Panc1 (cell line): ENCODE results near the gene SMNDC1. TPM values are rescaled to one million over a fixed set of nuclear protein-coding genes. Genes with fewer than 3 reads are reported as not detected.

ENCODE experiments used
- ATAC-seq: fragments of 200-7000 bp; cut with Tn5 transposase; 2 replicates; pipeline ENCODE4 v1.9.1; 2020; ENCODE audit warnings: mild to moderate bottlenecking, moderate library complexity
- BruUV-seq: library from RNA; stranded (reverse); fragments of 400-500 nt; replicated peaks from 2 replicates; lab custom pipeline; 2021; lab: Mats Ljungman, UMichigan
- CTCF ChIA-PET: fragments of 300-600 bp; sonication (Branson Sonifier 250); formaldehyde crosslinking; loops from one replicate; lab custom pipeline; 2022; ENCODE audit warnings: antibody characterized with exemption; lab: Charles Lee
- POLR2A ChIA-PET: fragments of 300-600 bp; sonication (Branson Sonifier 250); formaldehyde crosslinking; loops from one replicate; lab custom pipeline; 2022; ENCODE audit warnings: antibody characterized with exemption; lab: Charles Lee
- DNase-seq: peaks from one replicate; pipeline ENCODE4 v3.0.0-alpha.2; 2010; ENCODE audit warnings: low read depth, low spot score
- H3K27ac ChIP-seq: 2 replicates; pipeline ENCODE4 v1.5.1; 2011; ENCODE audit warnings: mild to moderate bottlenecking, low read length, inconsistent platforms
- H3K27me3 ChIP-seq: fragments of 200-500 bp; sonication (Bioruptor generic); 2 replicates; pipeline ENCODE4 v1.6.0; 2014; ENCODE audit warnings: low read length, inconsistent platforms; ENCODE audit not compliant: control insufficient read depth, insufficient read depth
- H3K36me3 ChIP-seq: fragments of 200-500 bp; sonication (Bioruptor generic); 2 replicates; pipeline ENCODE4 v1.5.1; 2014; ENCODE audit warnings: inconsistent platforms, mild to moderate bottlenecking, low read length, moderate library complexity; ENCODE audit not compliant: control insufficient read depth, insufficient read depth
- H3K4me1 ChIP-seq: 2 replicates; pipeline ENCODE4 v1.5.1; 2011; ENCODE audit warnings: inconsistent platforms, mild to moderate bottlenecking, low read length, moderate library complexity; ENCODE audit not compliant: control insufficient read depth, insufficient read depth
- H3K4me3 ChIP-seq, 2 experiments: 2 replicates each; pipeline ENCODE4 v1.5.1; 2011 to 2012; ENCODE audit warnings: low read depth in 2 of 2, low read length in 2 of 2, mild to moderate bottlenecking in 2 of 2, inconsistent platforms in 1 of 2, moderate library complexity in 1 of 2
- H3K9me3 ChIP-seq: fragments of 200-500 bp; sonication (Bioruptor generic); 2 replicates; pipeline ENCODE4 v1.5.1; 2014; ENCODE audit warnings: low read depth, mild to moderate bottlenecking, inconsistent platforms, low read length, moderate library complexity; ENCODE audit not compliant: control insufficient read depth, insufficient read depth
- POLR2AphosphoS5 ChIP-seq: IDR thresholded peaks from 2 replicates; pipeline ENCODE4 v1.6.1; 2012; ENCODE audit warnings: mild to moderate bottlenecking, low read depth, low read length, moderate library complexity
- REST ChIP-seq, 2 experiments: IDR thresholded peaks; 2 replicates each; pipeline ENCODE4 v1.6.1; 2011 to 2012; ENCODE audit warnings: low read depth in 2 of 2, control low read depth in 1 of 2, low read length in 1 of 2, mild to moderate bottlenecking in 1 of 2, moderate library complexity in 1 of 2; ENCODE audit not compliant: insufficient read depth in 1 of 2
- SIN3A ChIP-seq: IDR thresholded peaks from 2 replicates; pipeline ENCODE4 v1.6.1; 2012; ENCODE audit warnings: low read depth, mild to moderate bottlenecking, low read length, moderate library complexity, borderline replicate concordance; ENCODE audit not compliant: insufficient read depth
- TCF7L2 ChIP-seq: IDR thresholded peaks from 2 replicates; pipeline ENCODE4 v1.6.1; 2011; ENCODE audit warnings: mild to moderate bottlenecking, low read depth, low read length, inconsistent platforms
- in situ Hi-C: cut with HindIII; loops from 2 replicates; pipeline ENCODE4 v1.10.0; 2016; ENCODE audit warnings: low sequenced_read_pairs, low pct_unique_long_range_greater_than_20kb
- intact Hi-C: fragments of 100-400 bp; cut with micrococcal nuclease; formaldehyde crosslinking; loops from one replicate; pipeline ENCODE4 v1.10.0; 2022; ENCODE audit not compliant: unreplicated experiment
- total RNA-seq: library from RNA; stranded (reverse); gene quantifications from one replicate; pipeline ENCODE4 v1.2.1, GENCODE V29; 2021; ENCODE audit not compliant: unreplicated experiment
- TF ChIP-seq, protein P1 (sequence below): fragments of 450-650 bp; IDR thresholded peaks from 2 replicates; pipeline ENCODE4 v1.5.1; 2017; ENCODE audit warnings: mild to moderate bottlenecking

The SMNDC1 gene
- total RNA-seq, 1 experiment from 2014 or later, result 62.2 TPM

GRCh38 chr10:110268971-110269370 lies 35.7 kb downstream of the SMNDC1 start:
- H3K27ac ChIP-seq, result no peak overlapping the region
- intact Hi-C loops (no loop called here), in situ Hi-C loops (no loop called here)
- BruUV-seq, result no TSS peak
- ATAC-seq (no peak), DNase-seq (no peak)
- no peaks in the 10 kb centered on the region for H3K36me3 ChIP-seq
- POLR2A ChIA-PET, result no interaction called here
- no peak overlapping the region for H3K4me3 ChIP-seq
- CTCF ChIA-PET, result no interaction called here
- TF ChIP-seq, protein P1, sequence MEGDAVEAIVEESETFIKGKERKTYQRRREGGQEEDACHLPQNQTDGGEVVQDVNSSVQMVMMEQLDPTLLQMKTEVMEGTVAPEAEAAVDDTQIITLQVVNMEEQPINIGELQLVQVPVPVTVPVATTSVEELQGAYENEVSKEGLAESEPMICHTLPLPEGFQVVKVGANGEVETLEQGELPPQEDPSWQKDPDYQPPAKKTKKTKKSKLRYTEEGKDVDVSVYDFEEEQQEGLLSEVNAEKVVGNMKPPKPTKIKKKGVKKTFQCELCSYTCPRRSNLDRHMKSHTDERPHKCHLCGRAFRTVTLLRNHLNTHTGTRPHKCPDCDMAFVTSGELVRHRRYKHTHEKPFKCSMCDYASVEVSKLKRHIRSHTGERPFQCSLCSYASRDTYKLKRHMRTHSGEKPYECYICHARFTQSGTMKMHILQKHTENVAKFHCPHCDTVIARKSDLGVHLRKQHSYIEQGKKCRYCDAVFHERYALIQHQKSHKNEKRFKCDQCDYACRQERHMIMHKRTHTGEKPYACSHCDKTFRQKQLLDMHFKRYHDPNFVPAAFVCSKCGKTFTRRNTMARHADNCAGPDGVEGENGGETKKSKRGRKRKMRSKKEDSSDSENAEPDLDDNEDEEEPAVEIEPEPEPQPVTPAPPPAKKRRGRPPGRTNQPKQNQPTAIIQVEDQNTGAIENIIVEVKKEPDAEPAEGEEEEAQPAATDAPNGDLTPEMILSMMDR, result no peak
- TF ChIP-seq SIN3A, result no peak
- no peak for TF ChIP-seq POLR2AphosphoS5
- TF ChIP-seq TCF7L2, result no peak
- no peak for TF ChIP-seq REST (IDR thresholded peaks at IDR 0.05; ENCODE audit: insufficient read depth in 1 of 2, low read depth in 2 of 2, low read length in 1 of 2)
- H3K4me1 ChIP-seq, result no peaks in the 10 kb centered on the region
- H3K9me3 ChIP-seq, result no peaks in the 10 kb centered on the region
- H3K27me3 ChIP-seq, result no peaks in the 10 kb centered on the region

DNA sequence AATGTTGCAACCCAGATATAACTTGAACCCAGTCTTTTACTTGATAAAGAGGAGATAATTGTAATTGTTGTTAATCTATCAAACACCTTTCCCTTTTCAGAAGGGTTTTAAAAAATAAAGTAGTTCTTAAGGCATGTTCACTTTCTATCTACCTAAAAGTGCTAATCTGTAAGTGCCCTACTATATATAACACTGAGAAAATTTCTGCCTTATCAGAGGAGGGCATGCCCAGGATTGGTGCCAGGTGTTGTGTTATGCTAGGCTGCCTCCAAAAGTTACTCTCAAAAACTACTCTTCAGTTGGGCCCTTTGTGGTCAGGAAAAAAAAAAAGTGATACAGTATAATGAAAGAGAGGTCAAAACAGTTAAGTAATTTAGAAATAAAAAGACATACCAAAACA lies 36.3 kb downstream of the SMNDC1 start:
- no peak for TF ChIP-seq TCF7L2
- TF ChIP-seq POLR2AphosphoS5, result no peak
- H3K27ac ChIP-seq, result no peak overlapping the region
- DNase-seq (no peak), ATAC-seq (no peak)
- CTCF ChIA-PET, result no interaction called here
- no peaks in the 10 kb centered on the region for H3K9me3 ChIP-seq
- no TSS peak for BruUV-seq
- H3K4me1 ChIP-seq, result no peaks in the 10 kb centered on the region
- no peaks in the 10 kb centered on the region for H3K36me3 ChIP-seq
- no peaks in the 10 kb centered on the region for H3K27me3 ChIP-seq
- H3K4me3 ChIP-seq, result no peak overlapping the region
- in situ Hi-C loops, result no loop called here
- intact Hi-C loops, result no loop called here
- POLR2A ChIA-PET, result no interaction called here

- in situ Hi-C loops (no loop called here), intact Hi-C loops (no loop called here)
- no peaks in the 10 kb centered on the region for H3K27me3 ChIP-seq
- H3K4me3 ChIP-seq, result no peak overlapping the region
- H3K36me3 ChIP-seq, result no peaks in the 10 kb centered on the region
- no peak for TF ChIP-seq SIN3A
- TF ChIP-seq POLR2AphosphoS5, result no peak
- TF ChIP-seq, protein P1, result no peak
- no peak for TF ChIP-seq TCF7L2
- no peak for TF ChIP-seq REST (IDR thresholded peaks at IDR 0.05; ENCODE audit: insufficient read depth in 1 of 2, low read depth in 2 of 2, low read length in 1 of 2)
- ChIA-PET POLR2A (no interaction called here), CTCF (no interaction called here)
- ATAC-seq, result no peak
- no peaks in the 10 kb centered on the region for H3K4me1 ChIP-seq
- no TSS peak for BruUV-seq
- no peak for DNase-seq
- no peaks in the 10 kb centered on the region for H3K9me3 ChIP-seq
- no peak overlapping the region for H3K27ac ChIP-seq
These were observed 37.4 kb downstream of the SMNDC1 start for GRCh38 chr10:110267276-110267675.
